CD14-positive monocyte (primary cell): ENCODE results near the gene HIF1A. TPM values are rescaled to one million over a fixed set of nuclear protein-coding genes. Genes with fewer than 3 reads are reported as not detected.
"Not testable (repeated sequence)": the region's sequence is repeated elsewhere in the genome, so short reads cannot be mapped to it uniquely, and the experiment has no call there.

Source experiments
- DNase-seq, 3 donors: peaks; one replicate each; pipeline ENCODE4 v3.0.0-alpha.2; 2011 to 2022
- H2AFZ ChIP-seq: 2 replicates; pipeline ENCODE4 v1.6.0; 2012; ENCODE audit warnings: mild to moderate bottlenecking, low read depth, low read length, inconsistent platforms; ENCODE audit not compliant: insufficient read depth, poor library complexity, severe bottlenecking
- H3K27ac ChIP-seq, 2 donors: 1 replicate in 1 of 2; 2 replicates in 1 of 2; pipeline ENCODE4 v1.5.1; 2012 to 2013; ENCODE audit warnings: low read length in 2 of 2, control low read depth in 1 of 2, inconsistent platforms in 1 of 2, low read depth in 1 of 2, mild to moderate bottlenecking in 1 of 2
- H3K27me3 ChIP-seq, 2 donors: one replicate each; pipeline versions ENCODE4 v1.6.0 to v1.6.1; 2011 to 2013; ENCODE audit warnings: low read length in 2 of 2; ENCODE audit not compliant: control insufficient read depth in 2 of 2, insufficient read depth in 2 of 2
- H3K36me3 ChIP-seq, 2 donors: replicated peaks in 1 of 2; 1 replicate in 1 of 2; 2 replicates in 1 of 2; pipeline versions ENCODE4 v1.5.1 to v1.6.1; 2012 to 2013; ENCODE audit warnings: low read length in 2 of 2, control low read depth in 1 of 2, inconsistent platforms in 1 of 2, mild to moderate bottlenecking in 1 of 2; ENCODE audit not compliant: insufficient read depth in 2 of 2, control insufficient read depth in 1 of 2
- H3K4me1 ChIP-seq, 2 donors: 1 replicate in 1 of 2; 2 replicates in 1 of 2; pipeline versions ENCODE4 v1.5.1 to v1.6.1; 2012 to 2013; ENCODE audit warnings: low read length in 2 of 2, control low read depth in 1 of 2, inconsistent platforms in 1 of 2, mild to moderate bottlenecking in 1 of 2, moderate library complexity in 1 of 2; ENCODE audit not compliant: insufficient read depth in 2 of 2, control insufficient read depth in 1 of 2
- H3K4me2 ChIP-seq: replicated peaks from 2 replicates; pipeline ENCODE3; 2012; ENCODE audit warnings: low read length, moderate library complexity, mild to moderate bottlenecking; ENCODE audit not compliant: poor library complexity, severe bottlenecking; ENCODE audit errors: extremely low read depth
- H3K4me3 ChIP-seq, 3 experiments: fragments of 200-600 bp in 1 of 3; sonication (generic) in 1 of 3; replicated peaks in 1 of 3; 1 replicate in 2 of 3; 2 replicates in 1 of 3; pipeline ENCODE4 v1.5.1; 2011 to 2013; ENCODE audit warnings: low read length in 3 of 3, mild to moderate bottlenecking in 3 of 3, control low read depth in 2 of 3, low read depth in 2 of 3, inconsistent platforms in 1 of 3, moderate library complexity in 1 of 3
- H3K79me2 ChIP-seq: 2 replicates; pipeline ENCODE4 v1.6.0; 2012; ENCODE audit warnings: mild to moderate bottlenecking, control low read depth, inconsistent platforms, low read length, moderate library complexity; ENCODE audit not compliant: insufficient read depth
- H3K9ac ChIP-seq: 2 replicates; pipeline ENCODE4 v1.6.0; 2017; ENCODE audit warnings: low read length, mild to moderate bottlenecking; ENCODE audit not compliant: insufficient read depth, poor library complexity, severe bottlenecking
- H3K9me3 ChIP-seq, 2 donors: replicated peaks in 1 of 2; 1 replicate in 1 of 2; 2 replicates in 1 of 2; pipeline versions ENCODE4 v1.5.1 to v1.6.1; 2012 to 2013; ENCODE audit warnings: low read length in 2 of 2, control low read depth in 1 of 2; ENCODE audit not compliant: control insufficient read depth in 1 of 2, insufficient read depth in 1 of 2
- H4K20me1 ChIP-seq: 2 replicates; pipeline ENCODE4 v1.6.0; 2012; ENCODE audit warnings: mild to moderate bottlenecking, low read length, control low read depth, moderate library complexity; ENCODE audit not compliant: insufficient read depth
- H3K27ac Mint-ChIP-seq, 7 donors: one replicate each; pipeline ENCODE4 v1.8.0; 2020; ENCODE audit warnings: mild to moderate bottlenecking in 7 of 7, mixed read lengths in 7 of 7, moderate library complexity in 6 of 7, inconsistent platforms in 2 of 7
- H3K27me3 Mint-ChIP-seq, 3 donors: one replicate each; pipeline ENCODE4 v1.8.0; 2021 to 2022; ENCODE audit warnings: low read depth in 3 of 3, mild to moderate bottlenecking in 3 of 3, mixed read lengths in 3 of 3, moderate library complexity in 3 of 3, inconsistent platforms in 1 of 3
- H3K36me3 Mint-ChIP-seq, 2 donors: one replicate each; pipeline ENCODE4 v1.8.0; 2020; ENCODE audit warnings: mixed read lengths in 2 of 2, inconsistent platforms in 1 of 2, mild to moderate bottlenecking in 1 of 2
- H3K4me1 Mint-ChIP-seq: one replicate; pipeline ENCODE4 v1.8.0; 2020; ENCODE audit warnings: mild to moderate bottlenecking, mixed read lengths
- H3K4me3 Mint-ChIP-seq, 2 donors: one replicate each; pipeline ENCODE4 v1.8.0; 2020; ENCODE audit warnings: mild to moderate bottlenecking in 2 of 2, mixed read lengths in 2 of 2, moderate library complexity in 1 of 2
- H3K9me3 Mint-ChIP-seq, 7 donors: one replicate each; pipeline ENCODE4 v1.8.0; 2020 to 2022; ENCODE audit warnings: mixed read lengths in 7 of 7, mild to moderate bottlenecking in 6 of 7, moderate library complexity in 6 of 7, inconsistent platforms in 2 of 7
- WGBS: methylation state at CpG from one replicate; pipeline ENCODE4 v1.1.5; 2013; ENCODE audit warnings: missing lambda C conversion rate; ENCODE audit not compliant: insufficient coverage; 5-methylcytosine and 5-hydroxymethylcytosine counted together
- intact Hi-C, 2 donors: fragments of 100-400 bp; cut with micrococcal nuclease; formaldehyde crosslinking; loops; one replicate each; pipeline versions ENCODE4 v1.15.0 to v1.15.1; 2023
- polyA plus RNA-seq, 3 donors: library from polyadenylated mRNA; depleted of rRNA in 1 of 3; unstranded in 2 of 3; stranded (reverse) in 1 of 3; fragments of 300-500 nt in 2 of 3; fragments of >200 nt in 1 of 3; fragmentation: Illumina TruSeq in 2 of 3; gene quantifications; 1 replicate in 2 of 3; 2 replicates in 1 of 3; pipeline ENCODE4 v1.2.3, GENCODE V29; 2012 to 2021
- TF ChIP-seq, protein P1 (sequence below): fragments of 200-600 bp; IDR thresholded peaks from one replicate; pipeline ENCODE4 v1.8.0; 2022; ENCODE audit warnings: antibody characterized with exemption, mild to moderate bottlenecking

Gene HIF1A
- polyA plus RNA-seq, 3 donors: 79.0 to 137 (median 137) TPM

DNA sequence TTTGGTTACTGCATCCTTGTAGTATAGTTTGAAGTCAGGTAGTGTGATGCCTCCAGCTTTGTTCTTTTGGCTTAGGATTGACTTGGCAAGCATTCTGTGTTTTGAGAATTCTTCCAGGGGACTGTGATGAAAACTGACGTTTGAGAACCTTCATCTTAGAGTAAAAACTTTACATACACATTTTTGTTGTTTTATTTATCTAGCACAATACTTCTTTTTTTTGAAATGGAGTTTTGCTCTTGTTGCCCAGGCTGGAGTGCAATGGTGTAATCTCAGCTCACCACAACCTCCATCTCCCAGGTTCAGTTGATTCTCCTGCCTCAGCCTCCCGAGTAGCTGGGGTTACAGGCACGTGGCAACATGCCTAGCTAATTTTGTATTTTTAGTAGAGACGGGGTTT is 13.4 kb downstream of the HIF1A start:
- H3K4me2 ChIP-seq, DNase-seq, H3K9ac ChIP-seq, H3K9me3 Mint-ChIP-seq, H3K4me3 Mint-ChIP-seq, H3K27ac ChIP-seq, H3K4me3 ChIP-seq, H3K36me3 ChIP-seq, H3K4me1 ChIP-seq, intact Hi-C loops, H2AFZ ChIP-seq, H3K27me3 Mint-ChIP-seq, H3K27me3 ChIP-seq, H3K9me3 ChIP-seq: not testable (repeated sequence)
- Histone ChIP-seq H3K79me2 (peaks cover 91% of the 10 kb centered on the region), H4K20me1 (peaks cover 94% of the 10 kb centered on the region)
- no CpG with 5 or more reads among the region's 4 CpGs for WGBS
- H3K27ac Mint-ChIP-seq: peak overlapping the region in 2 of 7 donors; percentile 36 to 53
- peaks cover 6 to 38% of the 10 kb centered on the region in 2 donors for H3K36me3 Mint-ChIP-seq
- H3K4me1 Mint-ChIP-seq: peaks cover 58% of the 10 kb centered on the region

DNA sequence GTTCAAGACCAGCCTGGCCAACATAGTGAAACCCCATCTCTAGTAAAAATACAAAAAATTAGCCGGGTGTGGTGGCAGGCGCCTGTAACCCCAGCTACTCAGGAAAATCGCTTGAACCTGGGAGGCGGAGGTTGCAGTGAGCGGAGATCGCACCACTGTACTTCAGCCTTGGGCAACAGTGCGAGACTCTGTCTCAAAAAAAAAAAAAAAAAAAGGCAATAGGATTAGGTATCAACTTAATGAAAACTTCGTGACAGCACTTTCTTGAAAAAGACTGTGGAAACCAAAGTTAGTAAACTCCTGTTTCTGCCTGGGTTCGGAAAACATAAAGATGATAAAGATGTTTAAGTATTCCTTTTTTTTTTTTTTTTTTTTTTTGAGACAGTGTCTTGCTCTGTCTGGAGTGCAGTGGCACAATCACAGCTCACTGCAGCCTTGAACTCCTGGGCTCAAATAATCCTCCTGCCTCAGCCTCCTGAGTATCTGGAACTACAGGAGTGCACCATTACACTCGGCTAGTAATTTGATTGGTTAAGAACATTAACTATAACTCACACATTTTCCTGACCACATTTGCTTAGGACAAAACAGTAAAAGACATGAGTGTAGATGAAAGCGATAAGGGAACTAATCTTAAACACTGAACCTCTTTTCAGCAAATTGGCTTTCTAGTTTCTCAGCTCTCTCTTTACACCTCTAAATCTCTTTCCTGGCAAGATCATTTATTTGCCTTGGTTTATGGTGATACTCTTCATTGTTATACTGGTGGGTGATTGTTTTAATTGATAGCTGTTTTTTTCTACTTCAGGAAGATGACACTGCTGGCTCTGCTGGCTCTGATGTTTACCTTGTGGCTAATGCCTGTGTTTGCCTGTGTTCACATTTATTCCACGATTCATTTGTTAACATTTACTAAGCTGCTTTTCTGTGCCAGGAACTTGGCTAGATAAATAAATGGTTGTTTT is 15.8 kb downstream of the HIF1A start:
- H3K4me1 ChIP-seq: no peaks in the 10 kb centered on the region
- no peak overlapping the region for H2AFZ ChIP-seq
- Mint-ChIP-seq H3K27me3 (no peaks in the 10 kb centered on the region), H3K27ac (peak overlapping the region in 2 of 7 donors; percentile 15 to 47), H3K36me3 (peaks cover 4 to 34% of the 10 kb centered on the region in 2 donors), H3K4me1 (peaks cover 53% of the 10 kb centered on the region), H3K9me3 (peaks cover 0 to 3% (median 0%) of the 10 kb centered on the region in 7 donors), H3K4me3 (peak overlapping the region in 1 of 2 donors; percentile 45)
- H3K4me3 ChIP-seq: no peak overlapping the region
- H3K4me2 ChIP-seq: no peak overlapping the region
- no peak overlapping the region for H3K9ac ChIP-seq
- H3K9me3 ChIP-seq: no peaks in the 10 kb centered on the region
- H3K36me3 ChIP-seq: no peaks in the 10 kb centered on the region
- H3K27ac ChIP-seq: no peak overlapping the region
- TF ChIP-seq, protein P1, sequence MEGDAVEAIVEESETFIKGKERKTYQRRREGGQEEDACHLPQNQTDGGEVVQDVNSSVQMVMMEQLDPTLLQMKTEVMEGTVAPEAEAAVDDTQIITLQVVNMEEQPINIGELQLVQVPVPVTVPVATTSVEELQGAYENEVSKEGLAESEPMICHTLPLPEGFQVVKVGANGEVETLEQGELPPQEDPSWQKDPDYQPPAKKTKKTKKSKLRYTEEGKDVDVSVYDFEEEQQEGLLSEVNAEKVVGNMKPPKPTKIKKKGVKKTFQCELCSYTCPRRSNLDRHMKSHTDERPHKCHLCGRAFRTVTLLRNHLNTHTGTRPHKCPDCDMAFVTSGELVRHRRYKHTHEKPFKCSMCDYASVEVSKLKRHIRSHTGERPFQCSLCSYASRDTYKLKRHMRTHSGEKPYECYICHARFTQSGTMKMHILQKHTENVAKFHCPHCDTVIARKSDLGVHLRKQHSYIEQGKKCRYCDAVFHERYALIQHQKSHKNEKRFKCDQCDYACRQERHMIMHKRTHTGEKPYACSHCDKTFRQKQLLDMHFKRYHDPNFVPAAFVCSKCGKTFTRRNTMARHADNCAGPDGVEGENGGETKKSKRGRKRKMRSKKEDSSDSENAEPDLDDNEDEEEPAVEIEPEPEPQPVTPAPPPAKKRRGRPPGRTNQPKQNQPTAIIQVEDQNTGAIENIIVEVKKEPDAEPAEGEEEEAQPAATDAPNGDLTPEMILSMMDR: no peak
- peaks cover 94% of the 10 kb centered on the region for H4K20me1 ChIP-seq
- no peak for DNase-seq
- H3K79me2 ChIP-seq: peaks cover 91% of the 10 kb centered on the region
- no peaks in the 10 kb centered on the region for H3K27me3 ChIP-seq
- WGBS: no CpG with 5 or more reads among the region's 12 CpGs
- intact Hi-C loops: loop anchor here in 1 of 2 donors (5.0 kb wide), 1 partner anchor 249 kb away; no protein-coding TSS in a partner anchor
